Right atrium auricular region (tissue), 2 donors: ENCODE results near the gene ARMC10. TPM values are rescaled to one million over a fixed set of nuclear protein-coding genes. Genes with fewer than 3 reads are reported as not detected.
"Not testable (repeated sequence)": the region's sequence is repeated elsewhere in the genome, so short reads cannot be mapped to it uniquely, and the experiment has no call there.

Experiments
- DNase-seq: peaks from one replicate; pipeline ENCODE4 v3.0.0-alpha.2; 2019; ENCODE audit warnings: low spot score
- H3K27ac ChIP-seq, 2 donors: fragments of 200-600 bp; sonication (generic); 1 replicate in 1 of 2; 2 replicates in 1 of 2; pipeline ENCODE4 v1.5.1; 2016 to 2019
- H3K27me3 ChIP-seq, 2 donors: fragments of 200-600 bp; sonication (generic); one replicate each; pipeline versions ENCODE4 v1.5.1 to v1.6.0; 2017 to 2019
- H3K36me3 ChIP-seq: fragments of 200-600 bp; sonication (generic); one replicate; pipeline ENCODE4 v1.5.1; 2016
- H3K4me1 ChIP-seq, 2 donors: fragments of 200-600 bp; sonication (generic); one replicate each; pipeline versions ENCODE4 v1.5.1 to v1.6.0; 2017 to 2019
- H3K4me3 ChIP-seq, 2 donors: fragments of 200-600 bp; sonication (generic); 1 replicate in 1 of 2; 2 replicates in 1 of 2; pipeline ENCODE4 v1.5.1; 2017 to 2019; ENCODE audit warnings: mild to moderate bottlenecking in 1 of 2, moderate library complexity in 1 of 2
- H3K9me3 ChIP-seq, 2 donors: fragments of 200-600 bp; sonication (generic); one replicate each; pipeline ENCODE4 v1.5.1; 2019
- CTCF ChIP-seq, 2 donors: fragments of 200-600 bp; sonication (generic); IDR thresholded peaks; one replicate each; pipeline ENCODE4 v1.5.1; 2019; ENCODE audit warnings: antibody characterized with exemption in 2 of 2
- total RNA-seq, 2 donors: library from RNA; depleted of rRNA; stranded (reverse); fragments of >200 nt; gene quantifications; one replicate each; pipeline ENCODE4 v1.1.0, GENCODE V29; 2016

ARMC10 gene
- total RNA-seq, 2 donors from 2014 or later, result 11.6 to 20.2 TPM

DNA sequence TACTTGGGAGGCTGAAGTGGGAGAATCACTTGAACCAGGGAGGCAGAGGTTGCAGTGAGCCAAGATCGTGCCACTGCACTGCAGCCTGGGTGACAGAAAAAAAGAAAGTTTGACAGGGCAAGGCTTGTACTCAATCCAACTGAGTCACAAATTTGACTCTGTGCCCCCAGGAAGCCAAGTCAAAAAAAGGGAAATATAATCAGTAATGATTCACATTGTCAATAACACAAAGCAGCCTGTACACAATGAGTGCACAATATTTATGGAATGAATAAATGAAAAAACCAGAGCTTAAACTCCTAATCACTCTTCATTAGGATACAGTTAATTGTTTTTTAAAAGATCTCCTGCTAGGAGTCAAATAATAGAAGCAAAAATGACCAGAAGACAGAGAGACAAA, 67.6 kb downstream of the ARMC10 start:
- Histone ChIP-seq H3K27me3 (no peaks in the 10 kb centered on the region), H3K36me3 (no peaks in the 10 kb centered on the region), H3K4me1 (peaks cover 0 to 10% of the 10 kb centered on the region in 2 donors), H3K4me3 (no peak overlapping the region), H3K27ac (no peak overlapping the region), H3K9me3 (no peaks in the 10 kb centered on the region)
- no peak for TF ChIP-seq CTCF (IDR thresholded peaks at IDR 0.05)
- DNase-seq, result no peak

GRCh38 chr7:103143868-103144267, 68.9 kb downstream of the ARMC10 start:
- Histone ChIP-seq H3K27me3 (no peaks in the 10 kb centered on the region), H3K36me3 (no peaks in the 10 kb centered on the region), H3K27ac (no peak overlapping the region), H3K4me3 (no peak overlapping the region), H3K4me1 (peaks cover 0 to 14% of the 10 kb centered on the region in 2 donors), H3K9me3 (no peaks in the 10 kb centered on the region)
- DNase-seq, result no peak
- TF ChIP-seq CTCF (IDR thresholded peaks at IDR 0.05), result no peak

DNA sequence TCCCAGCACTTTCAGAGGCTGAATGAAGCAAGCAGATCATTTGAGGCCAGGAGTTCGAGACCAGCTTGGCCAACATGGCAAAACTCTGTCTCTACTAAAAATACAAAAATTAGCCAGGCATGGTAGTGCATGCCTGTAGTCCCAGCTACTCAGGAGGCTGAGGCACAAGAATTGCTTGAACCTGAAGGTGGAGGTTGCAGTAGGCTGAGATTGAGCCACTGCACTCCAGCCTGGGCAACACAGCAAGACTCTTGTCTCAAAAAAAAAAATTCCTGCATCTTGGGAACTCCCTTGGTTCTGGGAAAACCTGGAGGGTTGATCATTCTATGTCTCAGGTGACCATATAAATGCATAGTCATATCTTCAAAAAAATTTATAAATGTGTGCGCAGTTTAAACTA, 69.8 kb downstream of the ARMC10 start:
- not testable (repeated sequence) for H3K27me3 ChIP-seq, H3K36me3 ChIP-seq, H3K27ac ChIP-seq, DNase-seq, H3K4me3 ChIP-seq, H3K9me3 ChIP-seq
- peaks cover 0 to 16% of the 10 kb centered on the region in 2 donors for H3K4me1 ChIP-seq

DNA sequence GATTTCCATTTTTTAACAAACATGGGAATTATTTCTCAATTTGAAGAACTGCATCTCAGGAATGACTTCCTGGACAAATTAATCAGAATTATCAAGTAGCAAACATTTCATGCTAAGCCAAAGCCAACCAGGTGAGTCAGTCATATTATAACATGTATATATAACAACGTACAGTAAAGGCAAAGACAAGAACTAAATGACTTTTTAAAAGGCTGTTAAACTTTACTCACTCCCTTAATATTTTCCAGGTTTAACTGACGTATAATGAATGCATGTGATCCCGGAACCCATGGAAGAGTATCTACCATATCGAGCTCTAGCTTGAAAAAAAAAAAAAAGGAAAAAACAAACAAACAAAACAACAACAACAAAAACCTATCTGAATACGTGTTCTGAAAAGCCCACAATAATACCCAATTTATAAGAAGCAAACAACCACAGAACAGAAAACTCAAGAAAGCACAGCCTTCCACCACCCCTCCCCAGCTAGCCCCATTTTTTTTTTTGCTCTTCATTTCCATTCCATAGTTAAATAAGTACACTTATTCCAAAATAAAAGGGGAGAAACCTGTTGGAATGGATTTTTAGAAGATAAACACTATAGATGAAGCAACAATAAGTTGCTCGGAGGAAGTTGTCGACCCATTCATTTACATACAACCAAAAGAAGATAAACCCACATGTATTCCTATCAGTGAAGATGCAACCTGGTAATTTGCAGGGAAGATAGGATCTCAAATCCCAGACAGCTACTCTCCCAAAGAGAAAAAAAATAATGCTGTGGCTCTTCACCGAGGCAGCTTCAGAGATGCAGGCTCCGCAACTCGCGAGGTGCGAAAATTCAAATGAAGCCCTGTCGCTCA, 73.4 kb downstream of the ARMC10 start:
- Histone ChIP-seq H3K27ac (peak overlapping the region; percentile 94 to 97), H3K4me3 (peak overlapping the region; percentile 69 to 82), H3K9me3 (no peaks in the 10 kb centered on the region), H3K4me1 (peaks cover 0 to 21% of the 10 kb centered on the region in 2 donors), H3K27me3 (no peaks in the 10 kb centered on the region), H3K36me3 (no peaks in the 10 kb centered on the region)
- no peak for DNase-seq
- TF ChIP-seq CTCF (IDR thresholded peaks at IDR 0.05), result no peak

Other genes starting within 250 kb of the ARMC10 start
- 1 to 10 TPM; 1.8 to 9.9 TPM for gene LRRC17, start 162.1 kb upstream of the ARMC10 start, total RNA-seq
- 1 to 10 TPM; 1.6 to 1.7 TPM for gene FBXL13, start 344 bp upstream of the ARMC10 start, total RNA-seq
- 1 to 10 TPM; 5.2 to 8.1 TPM for gene NAPEPLD, start 74.0 kb downstream of the ARMC10 start, total RNA-seq
- 10 to 100 TPM; 37.2 to 47.4 TPM for gene PMPCB, start 222.3 kb downstream of the ARMC10 start, total RNA-seq